K562 (cell line): ENCODE measurements around the gene PPP4C. TPM values are rescaled to one million over a fixed set of nuclear protein-coding genes. Genes with fewer than 3 reads are reported as not detected.
A peak's percentile ranks its signal among the peaks of the same experiment; 100 is the strongest.
"Not testable (repeated sequence)": the region's sequence is repeated elsewhere in the genome, so short reads cannot be mapped to it uniquely, and the experiment has no call there.

ENCODE experiments used
- ATAC-seq: fragments of 200-7000 bp; cut with Tn5 transposase; 3 replicates; pipeline ENCODE4 v1.9.1; 2020; ENCODE audit warnings: moderate library complexity
- BruUV-seq: library from RNA; stranded (reverse); fragments of 400-500 nt; replicated peaks from 2 replicates; lab custom pipeline; 2021; lab: Mats Ljungman, UMichigan
- CTCF ChIA-PET: fragments of 300-600 bp; formaldehyde crosslinking; extraction: SDS; loops from one replicate; lab custom pipeline; 2021; ENCODE audit warnings: low intra/inter-chr PET ratio; lab: Yijun Ruan, JAX
- POLR2A ChIA-PET: fragments of 300-600, 350-650 bp; sonication (Branson Sonifier 250); formaldehyde crosslinking; extraction: SDS; loops from one replicate; lab custom pipeline; 2021; ENCODE audit warnings: antibody characterized with exemption, inconsistent platforms; lab: Yijun Ruan, JAX
- DNase-seq, 4 experiments: peaks; one replicate each; pipeline versions ENCODE4 v3.0.0 to v3.0.0-alpha.2; 2011 to 2018; ENCODE audit warnings: low spot score in 3 of 4, mixed read lengths in 3 of 4; ENCODE audit errors: extremely low read depth in 1 of 4
- FAIRE-seq: peaks from 2 replicates; lab custom pipeline; 2011; peaks lifted over from hg19 to GRCh38; lab: Jason Lieb, UNC
- H2AFZ ChIP-seq: 2 replicates; pipeline ENCODE4 v1.6.0; 2011; ENCODE audit warnings: low read depth, low read length, control low read depth, inconsistent platforms
- H3K27ac ChIP-seq: fragments of 200-600 bp; 3 replicates; pipeline ENCODE4 v1.8.0; 2011; ENCODE audit warnings: low read depth, mild to moderate bottlenecking, control low read depth, inconsistent platforms, low read length, moderate library complexity, mixed read lengths; ENCODE audit errors: extremely low read depth
- H3K27me3 ChIP-seq, 2 experiments: fragments of 300-600 bp in 1 of 2; 2 replicates in 1 of 2; 3 replicates in 1 of 2; pipeline versions ENCODE4 v1.6.0 to v1.8.0; 2011; ENCODE audit warnings: inconsistent platforms in 2 of 2, low read length in 2 of 2, mild to moderate bottlenecking in 1 of 2, mixed read lengths in 1 of 2, moderate library complexity in 1 of 2; ENCODE audit not compliant: control insufficient read depth in 2 of 2, insufficient read depth in 2 of 2
- H3K36me3 ChIP-seq: fragments of 300-600 bp; 3 replicates; pipeline ENCODE4 v1.8.0; 2011; ENCODE audit warnings: mild to moderate bottlenecking, low read length, inconsistent platforms; ENCODE audit not compliant: control insufficient read depth, insufficient read depth
- H3K4me1 ChIP-seq, 2 experiments: fragments of 200-600 bp in 1 of 2; replicated peaks in 1 of 2; 2 replicates in 1 of 2; 3 replicates in 1 of 2; pipeline versions ENCODE4 v1.5.1 to v1.8.0; 2011; ENCODE audit warnings: inconsistent platforms in 2 of 2, low read length in 2 of 2, mild to moderate bottlenecking in 1 of 2, mixed read lengths in 1 of 2, moderate library complexity in 1 of 2; ENCODE audit not compliant: control insufficient read depth in 2 of 2, insufficient read depth in 2 of 2
- H3K4me2 ChIP-seq: 2 replicates; pipeline ENCODE4 v1.6.1; 2011; ENCODE audit warnings: low read length, control low read depth, inconsistent platforms, mixed read lengths; ENCODE audit not compliant: insufficient read depth
- H3K4me3 ChIP-seq: fragments of 200-600 bp; sonication (generic), shearing (Covaris generic); 2 replicates; pipeline ENCODE4 v1.5.1; 2016; ENCODE audit warnings: control low read depth, inconsistent platforms
- H3K79me2 ChIP-seq: fragments of 200-600 bp; 3 replicates; pipeline ENCODE4 v1.8.0; 2011; ENCODE audit warnings: low read length, inconsistent platforms; ENCODE audit not compliant: control insufficient read depth, insufficient read depth
- H3K9ac ChIP-seq, 2 experiments: 2 replicates each; pipeline versions ENCODE4 v1.6.0 to v1.6.1; 2011; ENCODE audit warnings: low read depth in 2 of 2, low read length in 2 of 2, control low read depth in 1 of 2, inconsistent platforms in 1 of 2, mild to moderate bottlenecking in 1 of 2, mixed read lengths in 1 of 2; ENCODE audit not compliant: insufficient read depth in 1 of 2
- H3K9me1 ChIP-seq: one replicate; pipeline ENCODE4 v1.6.0; 2011; ENCODE audit warnings: inconsistent platforms, mild to moderate bottlenecking, low read length, moderate library complexity; ENCODE audit not compliant: control insufficient read depth, insufficient read depth
- H3K9me3 ChIP-seq: replicated peaks from 2 replicates; pipeline ENCODE4 v1.5.1; 2011; ENCODE audit warnings: low read depth, low read length, inconsistent platforms; ENCODE audit not compliant: control insufficient read depth, insufficient read depth
- H4K20me1 ChIP-seq: replicated peaks from 2 replicates; pipeline ENCODE4 v1.6.1; 2011; ENCODE audit warnings: low read length, inconsistent platforms, mixed read lengths; ENCODE audit not compliant: control insufficient read depth, insufficient read depth
- ATF6 ChIP-seq: sonication (generic); formaldehyde crosslinking; IDR thresholded peaks from 2 replicates; pipeline ENCODE4 v1.4.0; 2020; ENCODE audit warnings: mild to moderate bottlenecking, missing genetic modification reagents
- CREB1 ChIP-seq, 2 experiments: sonication (generic) in 1 of 2; formaldehyde crosslinking in 1 of 2; IDR thresholded peaks; 2 replicates each; pipeline versions ENCODE4 v1.6.1 to v1.8.0; 2012 to 2022; ENCODE audit warnings: inconsistent platforms in 1 of 2, mild to moderate bottlenecking in 1 of 2, missing genetic modification reagents in 1 of 2, moderate library complexity in 1 of 2
- ESRRA ChIP-seq: fragments of 450-650 bp; IDR thresholded peaks from 2 replicates; pipeline ENCODE4 v1.6.1; 2014; ENCODE audit warnings: low read depth, mild to moderate bottlenecking, moderate library complexity, borderline replicate concordance
- PKNOX1 ChIP-seq: fragments of 450-650 bp; IDR thresholded peaks from 2 replicates; pipeline ENCODE4 v1.6.1; 2016
- U2AF2 ChIP-seq: fragments of 200-400 bp; formaldehyde crosslinking; optimal IDR thresholded peaks from 2 replicates; pipeline ENCODE3; 2017; ENCODE audit warnings: low read depth, mild to moderate bottlenecking, low read length
- ZNF12 ChIP-seq: sonication (generic); formaldehyde crosslinking; IDR thresholded peaks from 2 replicates; pipeline ENCODE4 v1.4.0; 2020; ENCODE audit warnings: mild to moderate bottlenecking, missing genetic modification reagents
- ZNF121 ChIP-seq: sonication (generic); formaldehyde crosslinking; conservative IDR thresholded peaks from 2 replicates; pipeline ENCODE4 v1.8.0; 2022; ENCODE audit warnings: missing genetic modification reagents
- ZNF668 ChIP-seq: fragments of 250-450 bp; sonication (Bioruptor Pico); IDR thresholded peaks from 2 replicates; pipeline ENCODE4 v1.8.0; 2022; ENCODE audit warnings: mild to moderate bottlenecking, inconsistent platforms
- ZNF79 ChIP-seq: fragments of 250-450 bp; sonication (Bioruptor Pico); IDR thresholded peaks from 2 replicates; pipeline ENCODE4 v1.4.0; 2020; ENCODE audit warnings: low read depth, mild to moderate bottlenecking, moderate library complexity
- ZSCAN32 ChIP-seq: fragments of 450-650 bp; formaldehyde crosslinking; IDR thresholded peaks from 2 replicates; pipeline ENCODE4 v1.4.0; 2020; ENCODE audit warnings: mild to moderate bottlenecking, moderate library complexity
- WGBS: fragments of 100-300 bp; shearing (Covaris generic); methylation state at CpG from one replicate; pipeline ENCODE4 v1.1.6; 2016; ENCODE audit warnings: low coverage, mixed read lengths; ENCODE audit not compliant: insufficient coverage; ENCODE audit errors: missing lambda C conversion rate; 5-methylcytosine and 5-hydroxymethylcytosine counted together
- in situ Hi-C: fragments of 300-500 bp; cut with MboI; formaldehyde crosslinking; loops from 4 replicates; pipeline ENCODE4 v1.15.0; 2018; ENCODE audit warnings: inconsistent platforms, mixed read lengths
- intact Hi-C: fragments of 100-400 bp; cut with micrococcal nuclease; formaldehyde crosslinking; loops from 2 replicates; pipeline ENCODE4 v1.14.2; 2022
- polyA plus RNA-seq, 8 experiments: library from polyadenylated mRNA; depleted of rRNA in 4 of 8; stranded (reverse) in 5 of 8; unstranded in 3 of 8; fragments of >200 nt; fragmentation: Nextera tagmentation in 2 of 8; fragmentation: Illumina TruSeq in 1 of 8; extraction: Ambion mirVana in 2 of 8; extraction: Trizol in 1 of 8; gene quantifications; 2 replicates each; pipeline versions ENCODE4 v1.2.1 to v1.2.3, GENCODE V29; 2011 to 2014; ENCODE audit warnings: inconsistent platforms in 1 of 8, missing spikeins in 1 of 8
- total RNA-seq, 7 experiments: library from RNA; depleted of rRNA in 6 of 7; stranded (reverse); fragments of >200 nt in 6 of 7; fragmentation: Illumina TruSeq in 2 of 7; extraction: Trizol in 2 of 7; gene quantifications; 2 replicates each; pipeline versions ENCODE4 v1.2.1 to v1.2.3, GENCODE V29; 2011 to 2021; ENCODE audit warnings: low replicate concordance in 1 of 7

Gene PPP4C
- total and polyA plus RNA-seq, 9 of the 15 experiments (the other 6 are each of a cell fraction or from before 2014, with no cell fraction given), result 3.5 to 183 (median 131) TPM

GRCh38 chr16:30114833-30115232 lies 39.0 kb downstream of the PPP4C start:
- H3K79me2 ChIP-seq, BruUV-seq, H3K4me3 ChIP-seq, H3K27ac ChIP-seq, H3K9me1 ChIP-seq, H3K4me2 ChIP-seq, FAIRE-seq, ATAC-seq, H2AFZ ChIP-seq, intact Hi-C loops, in situ Hi-C loops, H4K20me1 ChIP-seq, DNase-seq, CTCF ChIA-PET, H3K9ac ChIP-seq, H3K9me3 ChIP-seq, H3K27me3 ChIP-seq: not testable (repeated sequence)
- WGBS, result 90% methylated on average over 6 of the region's 7 CpGs
- Histone ChIP-seq H3K4me1 (peaks cover 13 to 31% of the 10 kb centered on the region in 2 experiments; a peak in 4 of 5 replicates), H3K36me3 (peaks cover 16% of the 10 kb centered on the region; the same call in 1 of the 3 replicates)
- POLR2A ChIA-PET, result interaction anchor here (0.6 to 1.5 kb wide), 4 partner anchors 9 to 62 kb away, joined by 3 read pairs; partner anchors contain the start of gene ALDOA
- TF ChIP-seq ZNF121, result peak; percentile 70

GRCh38 chr16:30115238-30115637 lies 39.4 kb downstream of the PPP4C start:
- Histone ChIP-seq H3K4me2 (no peak overlapping the region), H3K4me1 (peaks cover 13 to 31% of the 10 kb centered on the region in 2 experiments; a peak in 4 of 5 replicates), H3K9me1 (peaks cover 6% of the 10 kb centered on the region), H3K27me3 (no peaks in the 10 kb centered on the region), H4K20me1 (no peaks in the 10 kb centered on the region), H3K9me3 (no peaks in the 10 kb centered on the region), H3K9ac (peak overlapping the region in 1 of 2 experiments; percentile 56; a peak in 1 of 4 replicates), H3K36me3 (peaks cover 16% of the 10 kb centered on the region; the same call in 1 of the 3 replicates), H2AFZ (no peak overlapping the region), H3K4me3 (no peak overlapping the region), H3K79me2 (no peaks in the 10 kb centered on the region), H3K27ac (no peak overlapping the region)
- no peak for FAIRE-seq
- POLR2A ChIA-PET, result interaction anchor here (0.6 to 1.5 kb wide), 2 partner anchors 23 to 62 kb away, joined by 3 read pairs; a partner anchor contains a TSS
- BruUV-seq, result no TSS peak
- ATAC-seq, result no peak
- CTCF ChIA-PET, result no interaction called here
- in situ Hi-C loops (no loop called here), intact Hi-C loops (no loop called here)
- 90% methylated on average over 7 of the region's 7 CpGs for WGBS
- no peak for DNase-seq
- TF ChIP-seq ATF6 (CRISPR knock-in tag) (no peak), ESRRA (no peak), CREB1 (IDR thresholded peaks at IDR 0.05) (no peak), CREB1 (CRISPR knock-in tag; IDR thresholded peaks at IDR 0.05) (no peak), ZNF668 (no peak), U2AF2 (no peak), PKNOX1 (no peak), ZNF79 (CRISPR knock-in tag) (no peak), ZSCAN32 (no peak), ZNF12 (CRISPR knock-in tag) (no peak)
